RWPE1 (cell line): ENCODE results near the gene RAB8B.
"Not testable (repeated sequence)": the region's sequence is repeated elsewhere in the genome, so short reads cannot be mapped to it uniquely, and the experiment has no call there.

Experiments used
- CTCF ChIA-PET: fragments of 350-600 bp; sonication (Branson Sonifier 250); formaldehyde crosslinking; extraction: SDS; loops from one replicate; lab custom pipeline; 2021; lab: Yijun Ruan, JAX
- POLR2A ChIA-PET: fragments of 400-600 bp; formaldehyde crosslinking; extraction: SDS; loops from one replicate; lab custom pipeline; 2020; ENCODE audit warnings: antibody characterized with exemption; ENCODE audit not compliant: low non-redundant PET; lab: Yijun Ruan, JAX
- DNase-seq: peaks from one replicate; pipeline ENCODE4 v3.0.0; 2012; ENCODE audit warnings: low spot score
- H3K27ac ChIP-seq: fragments of 450-650 bp; 2 replicates; pipeline ENCODE4 v1.5.1; 2017
- TF ChIP-seq, protein P1 (sequence below): fragments of 450-650 bp; conservative IDR thresholded peaks from 2 replicates; pipeline ENCODE4 v1.5.1; 2017; ENCODE audit warnings: low read depth, mild to moderate bottlenecking

The RAB8B gene

DNA sequence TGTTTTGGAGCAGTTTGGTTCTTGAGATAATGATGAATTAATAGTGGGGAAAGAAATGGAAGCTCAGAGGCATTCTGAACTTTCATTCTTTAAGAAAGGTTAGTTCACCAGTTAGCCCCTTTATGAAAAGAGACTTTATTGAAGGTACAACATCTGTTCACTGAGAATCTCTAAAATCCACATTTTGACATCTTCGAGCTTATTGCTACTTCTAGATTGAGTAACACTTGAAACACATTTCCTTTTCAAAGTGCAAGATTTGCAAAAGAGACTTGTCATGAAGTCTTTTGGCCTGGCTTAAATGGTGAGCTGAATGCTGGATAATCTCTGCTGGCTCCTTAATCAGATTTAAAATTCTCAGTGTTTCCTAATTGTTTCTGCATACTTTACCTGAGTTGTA lies 42.3 kb downstream of the RAB8B start:
- POLR2A ChIA-PET, result no interaction called here
- CTCF ChIA-PET, result interaction anchor here (0.5 kb wide), 1 partner anchor 295 kb away, joined by 3 read pairs; no protein-coding TSS in a partner anchor
- DNase-seq, result no peak
- no peak overlapping the region for H3K27ac ChIP-seq
- TF ChIP-seq, protein P1, sequence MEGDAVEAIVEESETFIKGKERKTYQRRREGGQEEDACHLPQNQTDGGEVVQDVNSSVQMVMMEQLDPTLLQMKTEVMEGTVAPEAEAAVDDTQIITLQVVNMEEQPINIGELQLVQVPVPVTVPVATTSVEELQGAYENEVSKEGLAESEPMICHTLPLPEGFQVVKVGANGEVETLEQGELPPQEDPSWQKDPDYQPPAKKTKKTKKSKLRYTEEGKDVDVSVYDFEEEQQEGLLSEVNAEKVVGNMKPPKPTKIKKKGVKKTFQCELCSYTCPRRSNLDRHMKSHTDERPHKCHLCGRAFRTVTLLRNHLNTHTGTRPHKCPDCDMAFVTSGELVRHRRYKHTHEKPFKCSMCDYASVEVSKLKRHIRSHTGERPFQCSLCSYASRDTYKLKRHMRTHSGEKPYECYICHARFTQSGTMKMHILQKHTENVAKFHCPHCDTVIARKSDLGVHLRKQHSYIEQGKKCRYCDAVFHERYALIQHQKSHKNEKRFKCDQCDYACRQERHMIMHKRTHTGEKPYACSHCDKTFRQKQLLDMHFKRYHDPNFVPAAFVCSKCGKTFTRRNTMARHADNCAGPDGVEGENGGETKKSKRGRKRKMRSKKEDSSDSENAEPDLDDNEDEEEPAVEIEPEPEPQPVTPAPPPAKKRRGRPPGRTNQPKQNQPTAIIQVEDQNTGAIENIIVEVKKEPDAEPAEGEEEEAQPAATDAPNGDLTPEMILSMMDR, result no peak

DNA sequence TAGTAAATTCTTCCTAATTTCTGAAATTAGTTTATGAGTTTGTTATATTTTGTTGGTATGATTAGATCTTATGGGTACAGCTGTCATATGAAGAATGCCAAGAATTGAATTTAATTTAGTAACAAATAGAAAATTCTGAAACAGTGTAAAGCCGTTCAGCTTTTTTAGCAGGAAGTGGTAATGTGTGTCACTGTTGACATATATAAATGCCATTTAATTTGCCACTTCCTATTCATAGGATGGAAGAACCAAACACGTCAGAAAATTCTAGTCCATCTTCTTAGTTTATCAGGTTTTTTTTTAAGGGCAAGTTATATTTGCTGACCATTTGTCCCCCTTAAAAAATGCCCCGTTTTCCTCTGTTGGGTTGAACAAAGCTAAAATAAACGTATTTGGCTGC lies 43.0 kb downstream of the RAB8B start:
- H3K27ac ChIP-seq, result no peak overlapping the region
- TF ChIP-seq, protein P1, result no peak
- CTCF ChIA-PET, result interaction anchor here (0.6 to 0.7 kb wide), 2 partner anchors 10 to 113 kb away, joined by 3 read pairs; no protein-coding TSS in a partner anchor
- no peak for DNase-seq
- POLR2A ChIA-PET, result no interaction called here

DNA sequence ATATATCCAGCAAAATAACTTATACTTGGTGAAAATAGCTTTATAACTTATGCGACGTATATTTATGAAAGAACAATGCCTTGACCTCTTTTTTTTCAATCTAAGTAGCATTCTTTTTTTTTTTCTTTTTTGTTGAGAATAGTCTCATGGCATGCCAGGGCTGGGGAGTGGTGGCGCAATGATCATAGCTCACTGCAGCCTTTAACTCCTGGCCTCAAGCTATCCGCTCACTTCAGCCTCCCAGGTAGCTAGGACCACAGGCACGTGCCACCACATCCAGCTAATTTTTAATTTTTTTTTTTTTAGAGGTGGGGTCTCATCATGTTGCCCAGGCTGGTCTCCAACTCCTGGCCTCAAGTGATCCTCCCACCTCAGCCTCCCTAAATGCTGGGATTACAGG lies 43.5 kb downstream of the RAB8B start:
- H3K27ac ChIP-seq, result no peak overlapping the region
- ChIA-PET POLR2A (no interaction called here), CTCF (interaction anchor here (0.6 to 0.7 kb wide), 3 partner anchors 11 to 114 kb away, joined by 3 read pairs; no protein-coding TSS in a partner anchor)
- TF ChIP-seq, protein P1, result no peak
- no peak for DNase-seq

DNA sequence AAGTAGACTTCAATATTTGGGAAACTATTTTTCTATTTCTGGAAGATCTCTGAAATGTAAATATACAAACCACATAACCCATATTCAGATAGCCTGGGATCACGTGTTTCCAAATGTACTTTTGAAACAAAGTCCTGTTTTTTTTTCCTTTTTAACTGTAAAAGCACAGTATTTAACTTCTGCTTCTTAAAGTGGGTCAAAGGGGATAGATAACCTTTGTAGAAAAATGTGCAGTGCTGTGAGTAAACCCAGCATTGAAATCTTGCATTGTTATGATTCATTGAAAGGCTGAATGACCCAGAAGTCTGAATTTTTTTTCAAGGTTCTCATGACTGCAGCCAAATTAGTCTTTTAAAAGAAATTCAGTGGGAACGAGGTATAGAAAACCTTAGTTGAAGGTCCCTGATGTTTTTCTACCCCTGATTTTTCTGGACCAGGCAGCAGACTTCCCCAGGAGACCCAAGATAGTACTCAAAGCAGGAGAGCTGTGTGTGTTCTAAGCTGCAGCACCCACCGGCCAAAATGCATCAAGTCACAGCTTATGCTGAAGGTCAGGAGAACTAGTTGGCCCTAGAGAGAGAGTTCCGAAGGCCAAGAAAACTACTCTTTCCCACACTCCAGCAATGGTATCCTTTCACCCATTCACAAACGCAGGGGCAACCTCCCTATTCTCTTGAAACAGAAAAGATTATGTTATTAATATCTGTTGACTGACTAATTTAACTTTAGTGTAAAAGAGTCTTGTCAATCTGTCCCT lies 44.4 kb downstream of the RAB8B start:
- ChIA-PET CTCF (interaction anchor here (0.6 to 0.7 kb wide), 2 partner anchors 53 to 915 kb away, joined by 3 to 4 read pairs; no protein-coding TSS in a partner anchor), POLR2A (no interaction called here)
- peak overlapping the region; percentile 71 for H3K27ac ChIP-seq
- TF ChIP-seq, protein P1, result no peak
- no peak for DNase-seq

DNA sequence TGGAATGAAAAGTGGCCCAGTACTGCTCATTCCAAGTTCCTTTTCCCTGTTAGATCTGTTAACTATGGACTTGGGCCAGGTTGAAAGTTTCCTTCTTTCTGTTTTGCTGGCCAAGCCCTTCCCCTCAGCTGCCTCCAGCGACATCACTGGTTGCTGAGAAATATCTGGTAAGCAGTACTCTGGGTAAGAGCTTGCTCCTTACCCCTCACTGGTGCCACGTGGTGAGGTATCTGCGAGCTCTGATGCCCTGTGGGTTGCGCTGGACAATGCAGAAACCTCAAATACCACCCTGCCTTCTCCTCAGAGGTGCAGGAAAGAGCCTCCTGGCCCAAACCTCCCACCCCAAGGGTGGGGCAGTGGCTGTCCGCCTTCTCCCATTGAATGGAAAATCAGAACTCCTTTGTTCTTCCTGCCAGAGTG lies 45.1 kb downstream of the RAB8B start:
- CTCF ChIA-PET, result interaction anchor here (0.6 kb wide), 1 partner anchor 915 kb away, joined by 4 read pairs; no protein-coding TSS in a partner anchor
- POLR2A ChIA-PET, result no interaction called here
- TF ChIP-seq, protein P1, result no peak
- H3K27ac ChIP-seq, result peak overlapping the region; percentile 71
- DNase-seq, result no peak

DNA sequence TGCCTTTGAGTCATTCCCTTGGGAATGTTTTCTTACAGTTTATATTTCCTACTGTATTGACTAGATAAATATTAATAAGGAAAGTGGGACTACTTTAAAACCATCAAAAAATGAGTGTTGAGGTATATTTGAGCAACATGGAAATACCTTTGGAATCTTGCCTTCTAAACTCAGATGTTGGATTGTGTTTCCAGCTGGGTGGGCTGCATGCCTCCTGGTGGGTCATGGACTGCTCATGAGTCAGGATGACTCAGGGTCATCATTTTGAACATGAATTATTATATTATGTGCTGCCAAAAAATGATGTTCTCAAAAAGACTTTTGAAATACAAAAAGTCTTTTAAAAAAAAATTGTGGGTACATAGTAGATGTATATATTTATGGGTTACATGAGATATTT lies 46.9 kb downstream of the RAB8B start:
- peak; percentile 52 for DNase-seq

DNA sequence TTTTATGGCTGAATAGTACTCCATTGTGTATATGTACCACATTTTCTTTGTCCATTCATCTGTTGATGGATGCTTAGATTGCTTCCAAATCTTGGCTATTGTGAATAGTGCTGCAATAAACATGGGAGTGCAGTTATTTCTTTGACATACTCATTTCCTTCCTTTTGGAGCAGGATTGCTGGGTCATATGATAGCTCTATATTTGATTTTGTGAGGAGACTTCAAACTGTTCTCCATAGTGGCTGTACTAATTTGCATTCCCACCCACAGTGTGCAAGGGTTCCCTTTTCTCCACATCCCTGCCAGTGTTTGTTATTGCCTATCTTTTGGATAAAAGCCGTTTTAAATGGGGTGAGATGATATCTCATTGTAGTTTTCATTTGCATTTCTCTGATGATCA lies 47.7 kb downstream of the RAB8B start:
- DNase-seq, POLR2A ChIA-PET, H3K27ac ChIP-seq, CTCF ChIA-PET: not testable (repeated sequence)

More for the DNA sequence above, 46.9 kb downstream of the RAB8B start:
- ChIA-PET CTCF (no interaction called here), POLR2A (no interaction called here)
- TF ChIP-seq, protein P1, result no peak
- no peak overlapping the region for H3K27ac ChIP-seq
